GM12878 (cell line): ENCODE data around the gene SACM1L.

Experiments used
- CBX3 ChIP-seq: fragments of 200-600 bp; sonication (generic); IDR thresholded peaks from 2 replicates; pipeline ENCODE4 v1.6.1; 2016; ENCODE audit warnings: low read depth, borderline replicate concordance
- FOS ChIP-seq: IDR thresholded peaks from 3 replicates; pipeline ENCODE4 v1.6.1; 2011; ENCODE audit warnings: borderline replicate concordance; ENCODE audit not compliant: insufficient read length; ENCODE audit errors: extremely low read depth
- NR2C2 ChIP-seq: IDR thresholded peaks from 2 replicates; pipeline ENCODE4 v1.6.1; 2011; ENCODE audit warnings: borderline replicate concordance, low read depth; ENCODE audit not compliant: control insufficient read depth, insufficient read length
- TF ChIP-seq, protein P1 (sequence below): IDR thresholded peaks from 2 replicates; pipeline ENCODE4 v1.6.1; 2012; ENCODE audit warnings: mild to moderate bottlenecking, low read depth, low read length
- TF ChIP-seq, protein P2 (sequence below): fragments of 450-650 bp; IDR thresholded peaks from 2 replicates; pipeline ENCODE4 v1.6.1; 2017; ENCODE audit warnings: borderline replicate concordance

DNA sequence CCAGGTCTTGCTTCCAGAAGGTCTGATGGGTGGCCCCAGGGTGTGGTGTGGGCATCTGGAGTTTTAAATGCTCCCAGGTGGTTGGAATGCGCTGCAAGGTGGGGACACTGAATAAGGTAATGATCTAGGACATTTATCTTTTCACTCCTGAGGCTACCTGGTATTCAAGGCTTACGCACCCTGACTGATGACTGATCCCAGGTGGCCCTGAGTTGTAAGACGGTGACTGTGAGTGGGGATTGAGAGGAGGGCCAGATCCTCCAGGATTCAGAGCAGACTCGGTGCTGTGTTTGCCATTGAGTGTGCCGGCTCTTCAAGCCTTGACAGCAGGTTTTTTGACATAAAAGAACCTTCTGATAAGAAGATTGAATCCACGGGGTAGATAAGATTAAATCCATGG lies 66.9 kb downstream of the SACM1L start:
- TF ChIP-seq CBX3, result no peak
- TF ChIP-seq NR2C2, result no peak
- TF ChIP-seq FOS, result no peak
- TF ChIP-seq, protein P1, sequence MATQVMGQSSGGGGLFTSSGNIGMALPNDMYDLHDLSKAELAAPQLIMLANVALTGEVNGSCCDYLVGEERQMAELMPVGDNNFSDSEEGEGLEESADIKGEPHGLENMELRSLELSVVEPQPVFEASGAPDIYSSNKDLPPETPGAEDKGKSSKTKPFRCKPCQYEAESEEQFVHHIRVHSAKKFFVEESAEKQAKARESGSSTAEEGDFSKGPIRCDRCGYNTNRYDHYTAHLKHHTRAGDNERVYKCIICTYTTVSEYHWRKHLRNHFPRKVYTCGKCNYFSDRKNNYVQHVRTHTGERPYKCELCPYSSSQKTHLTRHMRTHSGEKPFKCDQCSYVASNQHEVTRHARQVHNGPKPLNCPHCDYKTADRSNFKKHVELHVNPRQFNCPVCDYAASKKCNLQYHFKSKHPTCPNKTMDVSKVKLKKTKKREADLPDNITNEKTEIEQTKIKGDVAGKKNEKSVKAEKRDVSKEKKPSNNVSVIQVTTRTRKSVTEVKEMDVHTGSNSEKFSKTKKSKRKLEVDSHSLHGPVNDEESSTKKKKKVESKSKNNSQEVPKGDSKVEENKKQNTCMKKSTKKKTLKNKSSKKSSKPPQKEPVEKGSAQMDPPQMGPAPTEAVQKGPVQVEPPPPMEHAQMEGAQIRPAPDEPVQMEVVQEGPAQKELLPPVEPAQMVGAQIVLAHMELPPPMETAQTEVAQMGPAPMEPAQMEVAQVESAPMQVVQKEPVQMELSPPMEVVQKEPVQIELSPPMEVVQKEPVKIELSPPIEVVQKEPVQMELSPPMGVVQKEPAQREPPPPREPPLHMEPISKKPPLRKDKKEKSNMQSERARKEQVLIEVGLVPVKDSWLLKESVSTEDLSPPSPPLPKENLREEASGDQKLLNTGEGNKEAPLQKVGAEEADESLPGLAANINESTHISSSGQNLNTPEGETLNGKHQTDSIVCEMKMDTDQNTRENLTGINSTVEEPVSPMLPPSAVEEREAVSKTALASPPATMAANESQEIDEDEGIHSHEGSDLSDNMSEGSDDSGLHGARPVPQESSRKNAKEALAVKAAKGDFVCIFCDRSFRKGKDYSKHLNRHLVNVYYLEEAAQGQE, result no peak
- TF ChIP-seq, protein P2, sequence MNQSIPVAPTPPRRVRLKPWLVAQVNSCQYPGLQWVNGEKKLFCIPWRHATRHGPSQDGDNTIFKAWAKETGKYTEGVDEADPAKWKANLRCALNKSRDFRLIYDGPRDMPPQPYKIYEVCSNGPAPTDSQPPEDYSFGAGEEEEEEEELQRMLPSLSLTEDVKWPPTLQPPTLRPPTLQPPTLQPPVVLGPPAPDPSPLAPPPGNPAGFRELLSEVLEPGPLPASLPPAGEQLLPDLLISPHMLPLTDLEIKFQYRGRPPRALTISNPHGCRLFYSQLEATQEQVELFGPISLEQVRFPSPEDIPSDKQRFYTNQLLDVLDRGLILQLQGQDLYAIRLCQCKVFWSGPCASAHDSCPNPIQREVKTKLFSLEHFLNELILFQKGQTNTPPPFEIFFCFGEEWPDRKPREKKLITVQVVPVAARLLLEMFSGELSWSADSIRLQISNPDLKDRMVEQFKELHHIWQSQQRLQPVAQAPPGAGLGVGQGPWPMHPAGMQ, result no peak
